IMR-90 (cell line): ENCODE results near the gene SMARCC2.

Experiments
- CHD1 ChIP-seq: IDR thresholded peaks from 2 replicates; pipeline ENCODE4 v1.6.1; 2012; ENCODE audit warnings: low read depth, low read length, improper control_type of control experiment
- TF ChIP-seq, protein P1 (sequence below): conservative IDR thresholded peaks from 2 replicates; pipeline ENCODE4 v1.5.1; 2012; ENCODE audit warnings: mild to moderate bottlenecking, low read depth, low read length, improper control_type of control experiment

DNA sequence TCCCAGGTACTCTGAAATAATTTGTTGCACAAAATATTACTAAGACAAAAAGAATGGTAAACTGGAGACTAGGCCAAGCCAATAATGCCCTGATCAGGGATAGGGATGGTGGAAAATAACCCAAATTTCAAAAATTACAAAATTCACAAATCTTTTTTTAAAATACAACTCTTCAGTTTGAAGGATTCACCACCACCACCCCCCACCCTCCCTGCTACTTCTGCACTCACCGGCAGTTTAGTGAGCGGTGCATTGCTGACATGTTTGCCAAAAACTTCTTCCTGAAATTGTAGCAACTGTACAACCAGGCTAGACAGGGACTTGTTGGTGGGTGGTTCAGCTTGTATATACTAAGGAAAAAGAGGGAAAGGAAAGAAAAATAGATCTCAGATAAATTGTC is 2.3 kb downstream of the SMARCC2 start:
- TF ChIP-seq, protein P1, sequence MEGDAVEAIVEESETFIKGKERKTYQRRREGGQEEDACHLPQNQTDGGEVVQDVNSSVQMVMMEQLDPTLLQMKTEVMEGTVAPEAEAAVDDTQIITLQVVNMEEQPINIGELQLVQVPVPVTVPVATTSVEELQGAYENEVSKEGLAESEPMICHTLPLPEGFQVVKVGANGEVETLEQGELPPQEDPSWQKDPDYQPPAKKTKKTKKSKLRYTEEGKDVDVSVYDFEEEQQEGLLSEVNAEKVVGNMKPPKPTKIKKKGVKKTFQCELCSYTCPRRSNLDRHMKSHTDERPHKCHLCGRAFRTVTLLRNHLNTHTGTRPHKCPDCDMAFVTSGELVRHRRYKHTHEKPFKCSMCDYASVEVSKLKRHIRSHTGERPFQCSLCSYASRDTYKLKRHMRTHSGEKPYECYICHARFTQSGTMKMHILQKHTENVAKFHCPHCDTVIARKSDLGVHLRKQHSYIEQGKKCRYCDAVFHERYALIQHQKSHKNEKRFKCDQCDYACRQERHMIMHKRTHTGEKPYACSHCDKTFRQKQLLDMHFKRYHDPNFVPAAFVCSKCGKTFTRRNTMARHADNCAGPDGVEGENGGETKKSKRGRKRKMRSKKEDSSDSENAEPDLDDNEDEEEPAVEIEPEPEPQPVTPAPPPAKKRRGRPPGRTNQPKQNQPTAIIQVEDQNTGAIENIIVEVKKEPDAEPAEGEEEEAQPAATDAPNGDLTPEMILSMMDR = no peak
- no peak for TF ChIP-seq CHD1
